Activated CD8-positive, alpha-beta memory T cell treated with anti-CD3 and anti-CD28 coated beads, Interleukin-2, amount 10 ng/mL, durations not matched to agents 7 days and 5 days (primary cell): ENCODE data around the gene CYFIP1. TPM values are rescaled to one million over a fixed set of nuclear protein-coding genes. Genes with fewer than 3 reads are reported as not detected.

Experiments
- ATAC-seq: fragments of 150-1000 bp; cut with Tn5 transposase; one replicate; pipeline ENCODE4 v1.10.0; 2021; ENCODE audit warnings: moderate library complexity
- CTCF ChIA-PET: fragments of 350-600 bp; sonication (Branson Sonifier 250); formaldehyde crosslinking; loops from one replicate; lab custom pipeline; 2021; ENCODE audit warnings: antibody characterized with exemption; lab: Charles Lee
- DNase-seq: peaks from one replicate; pipeline ENCODE4 v3.0.0-alpha.2; 2020
- H3K27ac Mint-ChIP-seq: one replicate; pipeline ENCODE4 v1.8.0; 2021; ENCODE audit warnings: mild to moderate bottlenecking, mixed read lengths
- H3K27me3 Mint-ChIP-seq: one replicate; pipeline ENCODE4 v1.8.0; 2021; ENCODE audit warnings: mixed read lengths
- H3K36me3 Mint-ChIP-seq: one replicate; pipeline ENCODE4 v1.8.0; 2021; ENCODE audit warnings: mild to moderate bottlenecking, mixed read lengths
- H3K4me1 Mint-ChIP-seq: one replicate; pipeline ENCODE4 v1.8.0; 2021; ENCODE audit warnings: mixed read lengths
- H3K4me3 Mint-ChIP-seq: one replicate; pipeline ENCODE4 v1.8.0; 2021; ENCODE audit warnings: mild to moderate bottlenecking, moderate library complexity, mixed read lengths
- H3K9me3 Mint-ChIP-seq: one replicate; pipeline ENCODE4 v1.8.0; 2022; ENCODE audit warnings: low read depth, mixed read lengths
- total RNA-seq, 2 experiments: library from RNA; stranded (reverse); gene quantifications; one replicate each; pipeline ENCODE4 v1.2.3, GENCODE V29; 2021

Gene CYFIP1
- total RNA-seq, 2 experiments from 2014 or later: 12.3 to 21.2 TPM

DNA sequence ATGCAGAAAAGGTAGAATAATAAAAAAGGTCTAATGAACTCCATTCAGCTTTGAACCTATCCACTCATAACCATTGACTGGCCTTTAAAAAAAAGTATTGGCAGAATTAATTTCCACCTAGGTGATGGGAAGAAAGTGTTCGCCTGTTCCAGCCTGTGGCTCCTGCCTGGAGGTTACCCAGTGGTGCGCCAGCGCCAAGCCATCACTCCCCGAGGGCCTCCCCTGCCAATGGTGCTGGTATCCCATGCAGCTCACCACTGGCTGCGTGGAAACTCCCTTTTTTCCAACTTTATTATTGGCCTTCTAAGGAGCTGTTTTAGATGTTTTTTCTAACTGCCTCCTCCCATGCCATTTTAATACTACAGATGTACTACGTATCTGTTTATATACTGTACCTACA is 112.3 kb downstream of the CYFIP1 start:
- Mint-ChIP-seq H3K4me1 (peaks cover 8% of the 10 kb centered on the region), H3K9me3 (no peaks in the 10 kb centered on the region), H3K36me3 (peaks cover 51% of the 10 kb centered on the region), H3K4me3 (no peak overlapping the region), H3K27ac (no peak overlapping the region), H3K27me3 (no peaks in the 10 kb centered on the region)
- DNase-seq (no peak), ATAC-seq (no peak)
- CTCF ChIA-PET: interaction anchor here (0.9 to 1.3 kb wide), 2 partner anchors 9 to 13 kb away, joined by 3 read pairs; no protein-coding TSS in a partner anchor

GRCh38 chr15:22866079-22866478 is 114.1 kb downstream of the CYFIP1 start:
- Mint-ChIP-seq H3K27me3 (no peaks in the 10 kb centered on the region), H3K4me1 (peaks cover 10% of the 10 kb centered on the region), H3K27ac (no peak overlapping the region), H3K9me3 (no peaks in the 10 kb centered on the region), H3K36me3 (peaks cover 61% of the 10 kb centered on the region), H3K4me3 (no peak overlapping the region)
- no peak for DNase-seq
- CTCF ChIA-PET: interaction anchor here (0.8 to 2.1 kb wide), 2 partner anchors 23 to 170 kb away, joined by 3 to 5 read pairs; no protein-coding TSS in a partner anchor
- no peak for ATAC-seq

DNA sequence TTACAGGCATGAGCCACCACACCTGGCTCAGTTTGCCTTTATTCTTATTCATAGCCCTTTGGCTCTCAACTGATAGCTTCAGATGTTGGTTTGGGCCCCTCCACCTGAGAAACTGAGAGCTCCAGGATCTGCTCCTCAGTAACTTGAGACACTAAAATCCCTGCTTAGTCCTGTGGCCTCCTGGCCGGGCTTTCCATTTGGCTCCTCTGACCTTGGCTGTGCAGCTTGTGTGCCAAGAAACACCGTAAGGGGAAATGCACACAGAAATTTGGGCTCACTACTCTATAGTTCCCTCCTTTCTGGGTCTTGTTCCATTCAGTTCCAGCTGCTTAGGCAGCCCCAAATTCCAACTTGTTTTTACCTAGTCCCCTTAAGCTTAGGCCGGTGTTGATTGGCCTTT is 116.8 kb downstream of the CYFIP1 start:
- Mint-ChIP-seq H3K4me3 (no peak overlapping the region), H3K4me1 (peaks cover 10% of the 10 kb centered on the region), H3K9me3 (no peaks in the 10 kb centered on the region), H3K27ac (no peak overlapping the region), H3K27me3 (no peaks in the 10 kb centered on the region), H3K36me3 (peaks cover 62% of the 10 kb centered on the region)
- no peak for ATAC-seq
- CTCF ChIA-PET: no interaction called here
- no peak for DNase-seq

DNA sequence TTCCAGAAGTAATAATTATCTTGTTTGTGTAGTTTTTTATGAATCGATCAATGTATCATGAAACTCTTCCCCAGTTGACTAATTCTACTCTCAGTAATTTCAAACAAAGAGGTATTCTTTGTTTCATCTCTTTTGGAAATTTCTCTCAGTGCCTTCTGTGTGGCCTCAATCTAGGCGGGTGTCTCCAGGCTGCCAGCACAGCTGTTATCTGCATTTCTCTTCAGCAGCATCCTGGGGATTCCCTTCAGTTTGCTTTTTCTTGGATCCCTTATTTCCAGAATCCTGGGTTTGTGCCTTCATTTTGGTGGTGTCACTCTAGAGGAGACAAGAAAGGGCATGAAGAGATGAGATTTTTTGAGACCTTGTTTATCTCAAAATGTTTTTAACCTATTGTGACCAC is 119.0 kb downstream of the CYFIP1 start:
- CTCF ChIA-PET: interaction anchor here (0.6 kb wide), 2 partner anchors 107 to 1543 kb away, joined by 4 to 6 read pairs; no protein-coding TSS in a partner anchor
- ATAC-seq (no peak), DNase-seq (no peak)
- Mint-ChIP-seq H3K27me3 (no peaks in the 10 kb centered on the region), H3K4me1 (peaks cover 10% of the 10 kb centered on the region), H3K9me3 (no peaks in the 10 kb centered on the region), H3K4me3 (no peak overlapping the region), H3K27ac (no peak overlapping the region), H3K36me3 (peaks cover 58% of the 10 kb centered on the region)

GRCh38 chr15:22856659-22857058 is 123.5 kb downstream of the CYFIP1 start:
- ATAC-seq (no peak), DNase-seq (no peak)
- peaks cover 48% of the 10 kb centered on the region for H3K36me3 Mint-ChIP-seq
- CTCF ChIA-PET: no interaction called here
- H3K4me3 Mint-ChIP-seq: no peak overlapping the region
- no peaks in the 10 kb centered on the region for H3K4me1 Mint-ChIP-seq
- no peaks in the 10 kb centered on the region for H3K27me3 Mint-ChIP-seq
- H3K27ac Mint-ChIP-seq: no peak overlapping the region
- H3K9me3 Mint-ChIP-seq: no peaks in the 10 kb centered on the region

- H3K4me3 Mint-ChIP-seq: no peak overlapping the region
- DNase-seq (no peak), ATAC-seq (no peak)
- peaks cover 42% of the 10 kb centered on the region for H3K36me3 Mint-ChIP-seq
- H3K27ac Mint-ChIP-seq: no peak overlapping the region
- H3K4me1 Mint-ChIP-seq: no peaks in the 10 kb centered on the region
- no peaks in the 10 kb centered on the region for H3K27me3 Mint-ChIP-seq
- H3K9me3 Mint-ChIP-seq: no peaks in the 10 kb centered on the region
- CTCF ChIA-PET: no interaction called here
Observed at GRCh38 chr15:22855791-22856190, 124.4 kb downstream of the CYFIP1 start.

GRCh38 chr15:22851513-22851912 is 128.7 kb downstream of the CYFIP1 start:
- Mint-ChIP-seq H3K36me3 (peaks cover 37% of the 10 kb centered on the region), H3K27ac (no peak overlapping the region)
- no peak for ATAC-seq

DNA sequence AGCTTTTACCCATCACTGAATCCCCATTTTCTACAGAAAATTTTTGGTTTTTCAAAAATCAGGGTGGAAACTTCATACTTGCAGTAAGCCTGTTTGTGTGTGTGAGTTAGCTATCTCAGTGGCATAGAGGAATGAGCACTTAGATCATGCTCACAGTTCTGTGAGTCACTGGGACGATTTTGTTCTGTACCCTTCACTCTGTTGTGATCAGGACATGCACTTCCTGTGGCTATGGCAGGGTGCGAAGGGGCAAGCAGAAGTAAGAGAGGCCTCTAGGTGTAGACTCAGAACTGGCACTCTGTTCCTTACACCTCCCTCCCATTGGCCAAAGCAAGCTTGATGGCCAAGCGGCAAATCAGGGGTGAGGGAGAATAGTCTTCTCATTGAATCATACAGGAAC is 130.1 kb downstream of the CYFIP1 start:
- peak; percentile 33 for ATAC-seq
- H3K36me3 Mint-ChIP-seq: peaks cover 40% of the 10 kb centered on the region
- no peak overlapping the region for H3K4me3 Mint-ChIP-seq
- H3K4me1 Mint-ChIP-seq: peaks cover 24% of the 10 kb centered on the region
- H3K27ac Mint-ChIP-seq: no peak overlapping the region
- no peak for DNase-seq
- CTCF ChIA-PET: interaction anchor here (1.1 kb wide), 1 partner anchor 10 kb away, joined by 3 read pairs; no protein-coding TSS in a partner anchor
- no peaks in the 10 kb centered on the region for H3K9me3 Mint-ChIP-seq
- no peaks in the 10 kb centered on the region for H3K27me3 Mint-ChIP-seq

More at GRCh38 chr15:22851513-22851912, 128.7 kb downstream of the CYFIP1 start:
- H3K4me3 Mint-ChIP-seq: no peak overlapping the region
- DNase-seq: no peak
- no peaks in the 10 kb centered on the region for H3K27me3 Mint-ChIP-seq
- peaks cover 20% of the 10 kb centered on the region for H3K4me1 Mint-ChIP-seq
- CTCF ChIA-PET: interaction anchor here (1.3 kb wide), 1 partner anchor 11 kb away, joined by 3 read pairs; no protein-coding TSS in a partner anchor
- H3K9me3 Mint-ChIP-seq: no peaks in the 10 kb centered on the region

DNA sequence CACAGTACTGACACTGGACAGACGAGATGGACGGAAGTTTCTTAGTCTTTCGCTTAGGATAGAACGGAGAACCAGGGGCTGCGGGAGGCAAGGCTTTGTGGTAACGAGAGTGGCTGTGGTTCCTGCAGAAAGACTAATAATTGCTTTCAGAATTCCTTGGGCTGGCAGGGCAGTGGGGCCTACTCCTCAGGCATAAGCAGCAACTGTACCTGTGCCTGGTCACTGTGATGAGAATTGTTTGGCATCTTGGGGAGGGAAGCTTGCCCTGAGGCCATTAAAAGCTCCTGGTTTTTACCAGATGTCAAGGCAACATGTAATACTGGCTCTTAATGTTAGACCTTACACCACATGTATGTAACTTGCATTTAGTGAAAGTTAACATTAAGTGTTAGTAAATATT is 134.1 kb downstream of the CYFIP1 start:
- peaks cover 41% of the 10 kb centered on the region for H3K4me1 Mint-ChIP-seq
- H3K36me3 Mint-ChIP-seq: peaks cover 37% of the 10 kb centered on the region
- no peak for ATAC-seq

GRCh38 chr15:22845289-22845900 is 134.8 kb downstream of the CYFIP1 start:
- H3K4me1 Mint-ChIP-seq: peaks cover 46% of the 10 kb centered on the region
- H3K27ac Mint-ChIP-seq: peak overlapping the region; percentile 36
- CTCF ChIA-PET: interaction anchor here (0.9 kb wide), 1 partner anchor 190 kb away, joined by 3 read pairs; no protein-coding TSS in a partner anchor
- peaks cover 40% of the 10 kb centered on the region for H3K36me3 Mint-ChIP-seq
- no peak overlapping the region for H3K4me3 Mint-ChIP-seq
- H3K27me3 Mint-ChIP-seq: no peaks in the 10 kb centered on the region
- DNase-seq: no peak
- no peak for ATAC-seq
- H3K9me3 Mint-ChIP-seq: no peaks in the 10 kb centered on the region

More for the DNA sequence above, 134.1 kb downstream of the CYFIP1 start:
- H3K27ac Mint-ChIP-seq: no peak overlapping the region
- no peak for DNase-seq
- no peaks in the 10 kb centered on the region for H3K9me3 Mint-ChIP-seq
- CTCF ChIA-PET: no interaction called here
- no peak overlapping the region for H3K4me3 Mint-ChIP-seq
- no peaks in the 10 kb centered on the region for H3K27me3 Mint-ChIP-seq

- Mint-ChIP-seq H3K36me3 (peaks cover 36% of the 10 kb centered on the region), H3K4me3 (no peak overlapping the region), H3K27ac (peak overlapping the region; percentile 61), H3K4me1 (peaks cover 42% of the 10 kb centered on the region), H3K27me3 (no peaks in the 10 kb centered on the region), H3K9me3 (no peaks in the 10 kb centered on the region)
- CTCF ChIA-PET: interaction anchor here (0.9 kb wide), 1 partner anchor 191 kb away, joined by 3 read pairs; no protein-coding TSS in a partner anchor
- ATAC-seq: no peak
- DNase-seq: no peak
Observed at GRCh38 chr15:22844421-22845288, 135.5 kb downstream of the CYFIP1 start.

DNA sequence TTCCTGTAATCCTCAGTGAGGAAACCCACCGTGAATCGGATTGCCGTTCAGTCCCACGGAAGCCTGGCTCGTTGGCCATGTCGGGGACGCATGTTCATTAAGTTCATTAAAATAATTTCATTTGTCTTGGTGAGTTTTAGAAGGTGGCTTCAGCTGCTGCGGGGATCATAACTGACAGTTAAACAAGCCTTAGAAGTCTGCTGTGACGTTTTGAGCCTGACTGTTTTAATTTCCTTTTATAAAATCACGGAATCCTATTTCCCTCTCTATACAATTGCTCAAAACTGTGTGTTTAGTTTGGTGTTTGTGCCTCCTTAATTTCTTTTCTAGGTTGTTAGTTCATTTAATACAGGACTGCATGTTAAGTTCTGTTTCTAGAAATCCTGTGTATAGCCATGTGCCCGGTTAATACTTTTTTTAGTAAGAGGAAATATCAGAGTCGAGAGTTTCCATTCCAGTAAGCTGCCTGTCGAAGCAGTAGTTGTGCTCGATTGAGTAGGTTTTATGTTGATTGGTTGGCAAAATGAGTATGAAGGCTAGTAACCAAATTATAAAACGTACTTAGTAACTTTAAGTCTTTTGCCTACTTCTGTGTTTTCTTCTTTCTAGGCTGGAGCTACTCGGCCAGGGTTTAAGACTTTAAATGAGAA is 141.0 kb downstream of the CYFIP1 start:
- CTCF ChIA-PET: interaction anchor here (1.0 kb wide), 1 partner anchor 53 kb away, joined by 3 read pairs; no protein-coding TSS in a partner anchor

More for the DNA sequence above, 141.0 kb downstream of the CYFIP1 start:
- H3K4me3 Mint-ChIP-seq: peak overlapping the region; percentile 97
- ATAC-seq: no peak
- H3K27me3 Mint-ChIP-seq: no peaks in the 10 kb centered on the region
- peak overlapping the region; percentile 93 for H3K27ac Mint-ChIP-seq
- DNase-seq: no peak
- peaks cover 11% of the 10 kb centered on the region for H3K36me3 Mint-ChIP-seq
- H3K9me3 Mint-ChIP-seq: no peaks in the 10 kb centered on the region
- peaks cover 25% of the 10 kb centered on the region for H3K4me1 Mint-ChIP-seq
